GM23248 (cell line): ENCODE results near the gene KAT14.

Source experiments
- EZH2 ChIP-seq: fragments of 200-600 bp; sonication (generic); IDR thresholded peaks from 2 replicates; pipeline ENCODE4 v1.6.1; 2018; ENCODE audit warnings: antibody characterized with exemption, mild to moderate bottlenecking; ENCODE audit not compliant: insufficient read depth, poor library complexity, severe bottlenecking
- EZH2phosphoT487 ChIP-seq: fragments of 200-600 bp; sonication (generic); IDR thresholded peaks from 2 replicates; pipeline ENCODE4 v1.6.1; 2018; ENCODE audit warnings: antibody characterized with exemption, moderate library complexity, mild to moderate bottlenecking, low read depth; ENCODE audit not compliant: insufficient read depth

DNA sequence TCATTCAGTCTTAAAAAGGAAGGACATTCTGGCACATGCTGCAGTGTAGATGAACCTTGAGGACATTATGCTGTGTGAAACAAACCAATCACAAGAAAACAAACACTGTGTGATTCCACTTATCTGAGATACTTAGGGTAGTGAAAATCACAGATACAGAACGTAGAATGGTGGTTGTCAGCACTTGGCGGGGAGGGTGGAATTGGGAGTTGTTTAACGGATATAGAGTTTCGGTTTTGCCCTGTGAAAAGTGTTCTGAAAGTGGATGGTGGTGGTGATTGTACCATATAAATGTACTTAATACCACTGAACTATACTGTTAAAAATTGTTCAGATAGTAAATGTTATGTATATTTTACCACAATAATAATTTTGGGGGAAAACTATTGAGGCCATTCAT is 18.4 kb downstream of the KAT14 start:
- TF ChIP-seq EZH2phosphoT487 (no peak), EZH2 (no peak)
